Gastrocnemius medialis (tissue), 4 donors: ENCODE measurements around the gene MTG2.

Experiments used
- CTCF ChIP-seq, 5 experiments: fragments of 450-650 bp in 3 of 5; fragments of 200-600 bp in 2 of 5; sonication (generic) in 2 of 5; IDR thresholded peaks in 4 of 5; conservative IDR thresholded peaks in 1 of 5; 1 replicate in 4 of 5; 2 replicates in 1 of 5; pipeline ENCODE4 v1.5.1; 2016 to 2019; ENCODE audit warnings: antibody characterized with exemption in 5 of 5, mild to moderate bottlenecking in 3 of 5, moderate library complexity in 3 of 5
- POLR2A ChIP-seq, 2 donors: fragments of 450-650 bp; IDR thresholded peaks; one replicate each; pipeline ENCODE4 v1.6.1; 2017; ENCODE audit warnings: antibody characterized with exemption in 2 of 2, mild to moderate bottlenecking in 2 of 2, moderate library complexity in 2 of 2

- TF ChIP-seq CTCF (IDR thresholded peaks at IDR 0.05 in 4 of 5, conservative IDR thresholded peaks at IDR 0.05 in 1 of 5) (no peak), POLR2A (IDR thresholded peaks at IDR 0.05) (no peak)
Observed at GRCh38 chr20:62159839-62160238, 23.0 kb upstream of the MTG2 start.
